ENCODE data around the gene EFCAB9.
A peak's percentile ranks its signal among the peaks of the same experiment; 100 is the strongest.

EFCAB9 gene

GRCh38 chr5:172193872-172194271 lies at the start of gene EFCAB9:
EFCAB9 (plus strand) TSS chr5:172194172; CDS start chr5:172194173, 1 bp downstream.
- TF ChIP-seq GATA2 (IDR thresholded peaks at IDR 0.05; ENCODE audit: low read depth, low read length) (no peak), GATA3 (IDR thresholded peaks at IDR 0.05; ENCODE audit: low read depth, low read length) (no peak)

GRCh38 chr5:172144291-172144815 lies 49.6 kb upstream of the EFCAB9 start:
- TF ChIP-seq GATA3 (IDR thresholded peaks at IDR 0.05; ENCODE audit: low read depth, low read length) (no peak), GATA2 (IDR thresholded peaks at IDR 0.05; ENCODE audit: low read depth, low read length) (peak; percentile 60)

DNA sequence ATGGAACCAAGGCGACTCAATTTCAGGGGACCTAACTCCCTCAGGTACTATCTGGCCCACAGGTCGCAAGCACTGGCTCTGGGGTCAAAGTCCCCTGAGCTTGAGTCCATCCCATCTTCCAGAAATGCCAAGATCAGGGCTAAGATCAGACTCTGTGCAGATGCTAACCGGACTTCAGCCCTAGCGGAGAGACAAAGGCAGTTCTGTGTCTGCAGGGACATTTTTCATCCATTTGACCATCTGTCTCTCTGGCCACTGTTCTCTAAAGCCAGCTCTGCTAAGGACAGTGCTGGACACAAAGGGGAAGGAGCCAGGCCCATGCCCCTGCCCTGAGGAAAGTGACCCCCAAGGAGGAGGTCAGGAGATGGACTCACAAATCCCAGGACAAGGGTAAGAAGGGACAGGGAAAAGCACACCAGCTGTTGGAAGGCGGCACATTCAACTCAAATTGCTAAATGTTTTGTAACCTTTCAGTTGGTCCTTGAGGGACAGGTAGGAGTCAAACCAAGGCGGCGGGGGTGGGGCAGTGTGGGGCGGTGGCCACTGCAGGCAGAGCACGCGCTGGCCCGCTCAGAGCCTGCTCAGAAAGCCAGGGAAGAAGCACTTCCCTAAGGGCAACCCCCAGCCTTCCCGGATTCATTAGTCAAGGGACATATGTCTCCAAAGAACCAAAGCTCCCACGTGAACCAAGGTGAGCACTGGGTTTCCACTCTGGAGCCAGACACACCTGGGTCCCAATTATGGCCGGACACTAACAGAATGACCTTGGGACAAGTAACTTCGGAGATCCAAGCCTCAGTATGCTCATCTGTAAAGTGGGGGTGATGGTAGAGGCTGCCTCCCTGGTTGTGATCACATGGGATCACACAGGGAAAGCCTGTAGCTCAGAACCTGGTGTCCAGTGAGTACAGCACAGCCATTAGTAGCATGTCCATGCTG lies 48.8 kb upstream of the EFCAB9 start:
- no peak for TF ChIP-seq GATA2 (IDR thresholded peaks at IDR 0.05; ENCODE audit: low read depth, low read length)
- TF ChIP-seq GATA3 (IDR thresholded peaks at IDR 0.05; ENCODE audit: low read depth, low read length), result no peak

- TF ChIP-seq GATA3 (IDR thresholded peaks at IDR 0.05; ENCODE audit: low read depth, low read length) (no peak), GATA2 (IDR thresholded peaks at IDR 0.05; ENCODE audit: low read depth, low read length) (no peak)
Observed at GRCh38 chr5:172145870-172146747, 47.9 kb upstream of the EFCAB9 start.

- no peak for TF ChIP-seq GATA3 (IDR thresholded peaks at IDR 0.05; ENCODE audit: low read depth, low read length)
- no peak for TF ChIP-seq GATA2 (IDR thresholded peaks at IDR 0.05; ENCODE audit: low read depth, low read length)
Observed at GRCh38 chr5:172146748-172147092, 47.3 kb upstream of the EFCAB9 start.

GRCh38 chr5:172147857-172148256 lies 46.1 kb upstream of the EFCAB9 start:
- no peak for TF ChIP-seq GATA2 (IDR thresholded peaks at IDR 0.05; ENCODE audit: low read depth, low read length)
- no peak for TF ChIP-seq GATA3 (IDR thresholded peaks at IDR 0.05; ENCODE audit: low read depth, low read length)

DNA sequence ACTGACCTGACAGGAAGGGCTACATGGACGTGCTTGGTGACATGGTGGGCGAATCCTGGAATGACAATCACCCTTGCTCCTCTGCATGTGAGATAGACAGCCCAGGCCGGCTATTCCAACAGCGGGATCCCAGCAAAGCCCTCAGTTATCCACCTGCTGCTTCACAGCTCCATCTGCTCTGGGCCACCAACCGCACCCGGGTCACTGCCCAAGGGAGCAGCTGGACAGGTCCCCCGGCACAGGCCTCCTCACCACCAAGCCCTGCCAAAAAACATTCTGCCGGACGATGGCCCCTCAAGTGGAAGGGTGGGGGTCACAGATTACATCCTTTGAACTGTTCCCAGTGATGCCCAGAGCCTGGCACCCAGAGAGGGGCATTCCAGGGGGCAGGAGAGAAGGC lies 45.6 kb upstream of the EFCAB9 start:
- no peak for TF ChIP-seq GATA3 (IDR thresholded peaks at IDR 0.05; ENCODE audit: low read depth, low read length)
- no peak for TF ChIP-seq GATA2 (IDR thresholded peaks at IDR 0.05; ENCODE audit: low read depth, low read length)

- TF ChIP-seq GATA3 (IDR thresholded peaks at IDR 0.05; ENCODE audit: low read depth, low read length) (no peak), GATA2 (IDR thresholded peaks at IDR 0.05; ENCODE audit: low read depth, low read length) (no peak)
Observed at GRCh38 chr5:172149073-172149472, 44.9 kb upstream of the EFCAB9 start.

DNA sequence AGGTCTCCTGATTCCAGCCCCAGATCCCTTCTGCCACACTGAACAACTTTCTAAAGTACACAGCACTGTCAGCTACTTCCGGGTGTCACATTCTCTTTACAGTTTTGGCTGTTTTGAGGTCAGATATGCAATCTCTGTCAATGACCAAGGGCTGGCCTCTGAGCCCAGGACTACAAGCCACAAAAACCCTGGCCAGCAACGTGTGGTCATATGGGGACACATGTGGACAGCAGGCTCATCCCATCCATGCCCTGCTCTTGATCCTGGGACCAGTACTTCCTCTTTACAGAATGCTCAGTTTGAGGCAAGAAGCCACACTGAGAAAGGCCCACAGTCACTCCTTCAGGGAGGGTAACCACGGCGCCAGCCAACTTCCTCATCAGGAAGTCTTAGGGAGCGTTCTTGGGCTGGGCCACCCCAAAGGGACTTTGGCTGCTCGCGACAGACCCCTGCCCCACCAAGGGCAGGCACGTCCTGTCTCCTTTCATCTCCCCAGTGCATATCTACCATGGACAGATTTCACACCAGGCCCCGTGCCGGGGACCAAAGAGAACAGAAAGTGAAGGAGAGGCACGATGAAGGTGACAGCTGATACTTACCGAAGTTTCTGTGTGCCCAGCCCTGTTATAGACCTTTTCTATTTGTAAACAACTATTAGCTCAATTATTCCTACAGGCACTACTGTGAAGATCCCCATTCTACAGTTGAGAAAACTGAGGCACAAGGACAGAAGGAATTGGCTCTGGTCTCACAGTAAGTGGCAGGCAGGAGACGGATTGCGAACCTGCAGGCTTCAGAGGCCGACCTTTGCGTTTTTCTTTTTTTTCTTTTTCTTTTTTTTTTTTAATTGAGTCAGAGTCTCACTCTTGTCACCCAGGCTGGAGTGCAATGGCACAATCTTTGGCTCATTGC lies 43.2 kb upstream of the EFCAB9 start:
- no peak for TF ChIP-seq GATA2 (IDR thresholded peaks at IDR 0.05; ENCODE audit: low read depth, low read length)
- TF ChIP-seq GATA3 (IDR thresholded peaks at IDR 0.05; ENCODE audit: low read depth, low read length), result no peak

DNA sequence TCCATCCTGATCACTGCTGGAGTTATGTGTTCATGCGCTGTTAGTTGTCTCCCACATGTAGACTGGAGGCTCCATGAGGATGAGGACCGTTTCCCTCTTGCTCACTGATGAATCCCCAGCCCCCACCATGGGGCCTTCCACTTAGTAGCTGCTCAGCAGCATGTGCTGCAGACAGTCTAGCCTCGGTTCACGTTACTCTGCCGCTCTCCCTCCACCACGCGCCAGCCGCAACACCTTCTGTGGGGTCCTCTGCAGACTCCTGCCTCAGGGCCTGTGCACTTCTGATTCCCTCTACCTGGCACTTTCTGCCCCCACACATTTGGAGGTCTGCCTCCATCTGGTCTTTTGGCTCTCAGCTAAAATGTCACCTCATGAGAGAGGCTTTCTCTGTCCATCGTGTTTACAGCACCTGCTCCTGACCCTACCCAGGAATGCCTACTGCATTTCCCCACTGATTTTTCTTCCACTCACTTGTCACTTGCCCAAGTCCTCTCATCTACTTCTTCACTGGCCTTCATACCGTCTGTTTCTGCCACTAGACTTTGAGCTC lies 42.2 kb upstream of the EFCAB9 start:
- TF ChIP-seq GATA2 (IDR thresholded peaks at IDR 0.05; ENCODE audit: low read depth, low read length), result no peak
- no peak for TF ChIP-seq GATA3 (IDR thresholded peaks at IDR 0.05; ENCODE audit: low read depth, low read length)

- TF ChIP-seq GATA2 (IDR thresholded peaks at IDR 0.05; ENCODE audit: low read depth, low read length) (no peak), GATA3 (IDR thresholded peaks at IDR 0.05; ENCODE audit: low read depth, low read length) (no peak)
Observed at GRCh38 chr5:172153695-172154094, 40.3 kb upstream of the EFCAB9 start.

DNA sequence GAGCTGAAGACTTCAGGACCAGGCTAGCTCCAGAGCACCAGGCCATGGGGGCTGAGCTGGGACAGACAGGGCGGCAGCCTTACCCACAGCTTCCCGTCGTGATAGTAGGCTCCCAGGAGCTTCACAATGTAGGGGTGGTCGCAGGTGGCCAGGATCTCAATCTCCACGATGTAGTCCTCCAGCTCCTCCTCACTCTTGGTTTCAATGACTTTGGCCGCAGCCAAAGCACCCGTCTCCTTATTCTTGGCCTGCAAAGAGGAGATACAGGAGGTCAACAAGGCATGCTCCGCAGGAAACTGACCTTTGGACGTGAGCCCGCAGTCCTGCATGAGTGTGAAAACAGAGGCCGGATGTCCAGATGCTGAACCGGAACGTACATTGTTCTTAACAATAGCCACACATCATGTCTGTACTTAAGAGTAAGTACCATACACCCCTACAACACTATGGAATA lies 37.4 kb upstream of the EFCAB9 start:
- TF ChIP-seq GATA2 (IDR thresholded peaks at IDR 0.05; ENCODE audit: low read depth, low read length) (no peak), GATA3 (IDR thresholded peaks at IDR 0.05; ENCODE audit: low read depth, low read length) (no peak)

DNA sequence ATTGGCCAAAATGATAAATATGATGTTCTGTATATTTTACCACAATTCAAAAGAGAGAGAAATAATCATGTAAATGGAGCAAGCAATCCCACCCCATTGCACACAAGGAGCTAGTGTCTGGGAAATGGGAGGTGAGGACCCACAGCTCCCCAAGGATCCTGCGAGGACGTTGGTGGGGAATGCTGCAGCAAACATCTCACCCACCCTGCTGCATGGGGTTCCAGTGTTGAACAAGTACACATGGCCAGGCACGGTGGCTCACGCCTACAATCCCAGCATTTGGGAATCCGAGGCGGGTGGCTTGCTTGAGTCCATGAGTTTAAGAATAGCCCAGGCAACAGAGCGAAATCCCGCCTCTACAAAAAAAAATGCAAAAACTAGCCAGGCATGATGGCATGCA lies 35.0 kb upstream of the EFCAB9 start:
- no peak for TF ChIP-seq GATA3 (IDR thresholded peaks at IDR 0.05; ENCODE audit: low read depth, low read length)
